GM18505 (cell line): ENCODE data around the gene PPM1H.
"Not testable (repeated sequence)": the region's sequence is repeated elsewhere in the genome, so short reads cannot be mapped to it uniquely, and the experiment has no call there.

ENCODE experiments used
- ATAC-seq: cut with Tn5 transposase; IDR thresholded peaks from one replicate; pipeline ENCODE4 v1.9.1; 2021; ENCODE audit not compliant: unreplicated experiment
- POLR2A ChIP-seq: IDR thresholded peaks from 4 replicates; pipeline ENCODE4 v1.6.1; 2011; ENCODE audit warnings: borderline replicate concordance; ENCODE audit not compliant: insufficient read depth, insufficient read length; ENCODE audit errors: extremely low read depth

The PPM1H gene

DNA sequence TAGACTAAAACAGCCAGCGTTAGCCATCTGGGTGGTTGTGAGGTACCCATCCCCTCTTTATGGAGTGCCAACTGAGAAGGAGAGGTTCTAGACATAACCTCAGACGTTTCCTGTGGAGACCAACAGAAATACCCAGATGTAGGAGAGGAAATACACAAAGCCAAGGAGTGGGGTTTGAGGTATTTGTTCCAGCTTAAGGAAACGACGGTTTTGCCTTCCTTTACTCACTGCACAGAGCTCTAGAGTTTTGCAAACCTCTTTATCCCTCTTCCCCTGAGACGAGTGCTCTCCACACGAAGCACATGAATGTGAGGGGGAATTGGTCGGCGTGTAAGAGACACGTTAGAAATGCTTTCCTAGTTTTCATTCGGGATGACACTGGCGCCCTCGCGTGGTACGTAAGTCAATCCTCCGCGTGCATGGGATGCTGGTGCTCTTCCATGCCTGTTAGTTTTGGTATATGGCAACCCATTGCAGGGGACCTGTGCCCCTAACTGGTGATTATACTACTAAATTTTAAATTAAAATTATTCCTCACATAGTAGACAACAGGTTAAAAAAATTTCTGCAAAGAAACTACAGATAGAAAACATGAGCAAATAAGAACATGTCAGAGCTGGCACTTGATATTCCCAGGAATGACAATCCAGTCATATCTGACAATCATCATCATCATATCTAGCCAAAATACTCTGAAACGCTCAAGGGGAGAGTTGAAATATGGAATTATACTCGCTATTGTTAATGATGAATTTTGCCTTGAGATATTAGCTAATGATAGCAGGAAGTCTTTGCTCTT is 121.7 kb downstream of the PPM1H start:
- peak; percentile 71 for ATAC-seq
- no peak for TF ChIP-seq POLR2A

DNA sequence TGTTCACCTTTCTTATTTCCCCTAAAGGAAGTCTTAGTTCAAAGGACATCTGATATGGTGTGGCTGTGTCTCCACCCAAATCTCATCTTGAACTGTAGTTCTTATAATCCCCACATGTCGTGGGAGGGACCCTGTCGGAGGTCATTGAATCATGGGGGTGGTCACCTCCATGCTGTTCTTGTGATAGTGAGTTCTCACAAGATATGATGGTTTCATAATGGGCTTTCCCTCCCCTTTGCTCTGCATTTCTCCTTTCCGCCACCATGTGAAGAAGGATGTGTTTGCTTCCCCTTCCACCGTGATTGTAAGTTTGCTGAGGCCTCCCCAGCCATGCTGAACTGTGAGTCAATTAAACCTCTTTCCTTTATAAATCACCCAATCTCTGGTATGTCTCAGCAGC is 123.5 kb downstream of the PPM1H start:
- not testable (repeated sequence) for ATAC-seq

DNA sequence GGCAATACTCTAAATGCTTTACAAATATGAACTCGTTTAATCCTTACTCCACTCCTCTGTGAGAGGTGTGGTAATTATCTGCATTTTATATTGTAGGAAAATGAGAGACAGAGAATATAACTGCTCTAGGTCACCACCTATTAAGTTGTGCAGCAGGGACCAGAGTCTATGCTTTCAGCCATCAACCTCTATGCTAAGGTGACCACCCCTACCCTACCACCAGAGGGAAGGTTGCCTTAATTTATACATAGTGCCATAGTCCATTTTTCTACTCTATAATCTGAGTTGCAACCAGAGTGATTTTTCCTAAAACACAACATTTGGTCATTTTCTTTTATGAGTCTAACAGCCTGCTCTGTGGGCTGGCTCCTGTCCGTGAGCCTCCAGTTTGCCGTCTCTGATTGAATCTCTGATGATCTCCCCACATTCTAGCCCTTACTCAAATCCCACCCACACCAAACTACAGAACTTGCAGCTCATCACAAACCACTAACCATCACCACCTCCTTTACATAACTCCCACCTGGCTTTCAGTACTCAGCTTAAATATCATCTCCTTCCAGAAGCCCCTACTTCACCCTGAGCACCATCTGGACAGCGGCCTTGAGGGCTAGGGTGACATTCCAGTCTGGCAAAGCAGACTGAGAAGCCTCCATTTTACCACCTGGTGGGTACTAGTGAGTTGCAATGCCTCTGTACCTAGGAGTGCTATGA is 126.6 kb downstream of the PPM1H start:
- no peak for TF ChIP-seq POLR2A
- ATAC-seq, result peak; percentile 56

DNA sequence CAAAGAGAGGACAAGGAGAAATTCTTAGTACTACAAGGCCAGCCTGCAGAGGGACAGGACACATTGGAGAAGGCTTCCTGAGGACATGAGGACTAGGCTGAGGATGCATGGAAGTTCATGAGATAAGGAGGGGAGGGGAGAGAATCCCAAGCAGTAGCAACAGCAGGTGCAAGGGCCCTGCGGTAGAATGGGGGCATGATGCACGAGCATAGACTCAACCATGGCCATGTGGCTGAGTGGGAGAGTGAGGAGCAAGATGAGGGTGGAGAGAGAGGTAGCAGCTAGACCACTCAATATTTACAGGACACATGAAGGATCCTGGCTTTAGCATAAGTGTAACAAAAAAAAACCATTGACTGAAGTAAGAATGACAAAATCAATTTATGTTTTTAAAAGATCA is 128.1 kb downstream of the PPM1H start:
- no peak for ATAC-seq
- no peak for TF ChIP-seq POLR2A

DNA sequence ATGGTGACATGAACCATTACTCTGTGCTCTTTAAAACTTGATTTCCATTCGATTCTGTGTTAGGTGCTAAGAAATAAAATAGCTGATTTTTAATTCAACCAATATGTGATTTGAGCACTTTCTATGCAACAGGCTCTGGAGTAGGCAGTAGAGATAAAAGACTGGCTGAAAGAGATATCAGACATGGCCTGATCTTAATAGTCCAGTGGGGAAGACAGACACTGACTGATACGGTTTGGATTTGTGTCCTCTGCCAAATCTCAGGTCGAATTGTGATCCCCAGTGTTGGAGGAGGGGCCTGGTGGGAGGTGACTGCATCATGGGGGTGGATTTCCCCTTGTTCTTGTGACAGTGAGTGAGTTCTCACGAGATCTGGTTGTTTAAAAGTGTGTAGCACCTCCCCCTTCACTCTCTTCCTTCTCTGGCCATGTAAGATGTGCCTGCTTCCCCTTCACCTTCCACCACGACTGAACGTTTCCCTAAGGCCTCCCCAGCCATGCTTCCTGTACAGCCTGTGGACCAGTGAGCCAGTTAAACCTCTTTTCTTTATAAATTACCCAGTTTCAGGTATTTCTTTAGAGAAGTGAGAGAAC is 128.6 kb downstream of the PPM1H start:
- no peak for ATAC-seq
- no peak for TF ChIP-seq POLR2A

DNA sequence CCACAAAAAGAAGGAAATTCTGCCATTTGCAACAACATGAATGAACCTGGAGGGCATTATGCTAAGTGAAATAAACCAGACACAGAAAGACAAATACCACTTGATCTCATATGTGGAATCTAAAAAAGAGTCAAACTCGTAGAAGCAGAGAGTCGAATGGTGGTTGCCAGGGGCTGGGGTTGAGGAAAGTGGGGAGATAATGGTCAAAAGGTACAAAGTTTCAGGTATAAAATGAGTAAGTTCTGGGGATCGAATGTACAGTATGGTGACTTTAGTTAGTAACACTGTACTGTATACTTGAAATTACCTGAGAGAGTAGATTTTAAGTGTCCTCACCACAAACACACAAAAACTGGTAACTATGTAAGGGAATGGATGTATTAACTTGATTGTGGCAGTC is 129.4 kb downstream of the PPM1H start:
- TF ChIP-seq POLR2A, result no peak
- no peak for ATAC-seq

DNA sequence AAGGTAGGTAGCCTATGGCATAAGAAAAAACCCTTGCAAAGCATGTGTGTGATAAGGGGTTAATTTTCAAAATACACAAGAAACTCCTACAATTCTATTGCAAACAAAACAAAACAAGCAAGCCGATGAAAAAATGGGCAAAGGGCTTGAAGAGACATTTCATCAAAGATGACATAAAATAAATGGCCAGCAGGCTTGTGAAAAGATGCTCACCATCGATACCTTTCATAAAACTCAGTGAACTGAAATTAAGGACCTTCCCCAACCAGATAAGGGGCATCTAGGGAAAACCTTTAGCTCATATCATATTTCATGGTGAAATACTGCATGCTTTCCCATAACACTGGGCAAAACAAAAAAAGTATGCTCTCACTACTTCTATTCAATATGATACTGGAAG is 131.2 kb downstream of the PPM1H start:
- no peak for TF ChIP-seq POLR2A
- ATAC-seq, result no peak

DNA sequence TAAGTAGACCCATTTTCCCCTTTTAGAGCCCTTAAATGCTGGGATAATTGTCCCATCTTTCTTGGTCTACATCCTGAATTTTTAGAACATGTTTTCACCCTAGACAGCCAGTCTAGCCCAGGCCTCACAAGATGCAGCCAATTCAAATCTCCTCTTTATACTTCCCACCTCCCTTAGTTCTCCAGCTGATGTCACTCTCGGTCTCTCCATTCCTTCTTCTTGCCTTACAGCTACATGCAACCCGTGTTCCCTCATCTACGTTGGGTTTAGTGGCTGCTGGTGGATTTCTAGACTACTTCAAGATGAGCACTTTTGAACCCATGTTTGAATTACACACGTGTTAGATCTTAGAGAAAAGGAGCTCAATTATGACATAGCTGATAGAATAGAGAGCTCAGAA is 132.0 kb downstream of the PPM1H start:
- TF ChIP-seq POLR2A, result no peak
- ATAC-seq, result no peak

DNA sequence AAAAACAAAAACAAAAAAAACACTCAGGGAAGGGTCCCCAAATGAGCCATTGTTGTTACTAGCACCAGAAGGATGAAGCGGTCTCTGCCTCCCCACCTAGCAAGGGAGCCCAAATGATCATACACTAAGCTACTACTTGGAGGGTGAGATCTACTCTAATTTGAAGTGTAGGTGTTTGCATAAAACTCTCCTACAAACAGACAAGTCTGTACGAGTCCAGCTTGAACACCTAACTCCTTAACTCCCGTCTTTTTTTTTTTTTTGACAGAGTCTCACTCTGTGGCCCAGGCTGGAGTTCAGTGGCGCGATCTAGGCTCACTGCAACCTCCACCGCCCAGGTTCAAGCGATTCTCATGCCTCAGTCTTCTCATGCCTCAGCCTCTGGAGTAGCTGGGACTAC is 132.6 kb downstream of the PPM1H start:
- ATAC-seq, result no peak
- TF ChIP-seq POLR2A, result no peak

DNA sequence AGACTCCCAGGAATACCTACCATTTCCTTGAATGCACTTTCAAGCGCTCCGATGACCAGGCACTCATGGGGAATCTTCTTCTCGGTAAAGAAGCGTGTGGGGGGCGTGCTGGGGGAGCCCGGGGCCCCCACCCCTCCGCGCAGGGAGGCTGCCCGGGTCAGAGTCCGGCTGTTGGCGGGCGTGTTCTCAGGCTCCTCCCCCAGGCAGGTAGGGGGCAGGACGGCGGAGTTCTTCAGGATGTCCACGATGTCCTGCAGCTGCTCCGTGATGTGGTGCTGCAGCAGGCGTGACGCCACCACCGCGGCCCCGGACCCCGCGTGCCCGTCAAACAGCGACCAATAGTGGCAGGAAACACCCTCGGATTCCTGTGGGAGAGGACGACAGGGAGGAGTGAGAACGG is 133.2 kb downstream of the PPM1H start:
- no peak for TF ChIP-seq POLR2A
- ATAC-seq, result no peak

DNA sequence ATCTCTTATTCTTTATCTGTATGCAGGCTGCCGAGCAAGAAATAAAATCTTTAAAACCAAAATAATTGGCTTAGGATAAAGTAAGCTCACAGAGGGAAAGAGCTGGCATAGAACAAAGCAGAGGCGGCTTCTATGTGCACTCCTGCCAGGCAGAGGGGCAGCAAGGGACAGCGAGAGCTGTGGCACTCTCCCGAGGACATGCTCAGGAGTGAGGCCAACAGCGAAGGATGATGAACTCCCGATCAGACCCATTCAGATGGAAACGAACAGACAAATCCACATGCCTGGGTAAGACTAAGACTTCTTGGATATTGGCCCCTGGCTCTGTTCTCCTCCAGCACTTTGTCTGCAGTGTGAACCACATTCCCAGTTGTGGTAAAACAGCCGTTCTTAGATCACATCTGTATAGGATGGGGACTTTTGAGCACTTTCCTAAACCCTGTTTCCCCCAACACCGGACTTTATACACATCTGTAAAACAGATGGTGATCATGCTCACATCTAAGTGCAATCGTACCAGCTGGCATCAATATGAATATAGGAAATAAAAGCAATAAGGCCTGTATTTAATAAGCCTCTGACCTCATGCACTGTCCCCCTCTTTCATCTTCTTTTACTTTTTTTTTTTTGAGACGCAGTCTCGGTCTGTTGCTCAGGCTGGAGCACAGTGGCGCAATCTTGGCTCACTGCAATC is 134.1 kb downstream of the PPM1H start:
- no peak for ATAC-seq
- no peak for TF ChIP-seq POLR2A

DNA sequence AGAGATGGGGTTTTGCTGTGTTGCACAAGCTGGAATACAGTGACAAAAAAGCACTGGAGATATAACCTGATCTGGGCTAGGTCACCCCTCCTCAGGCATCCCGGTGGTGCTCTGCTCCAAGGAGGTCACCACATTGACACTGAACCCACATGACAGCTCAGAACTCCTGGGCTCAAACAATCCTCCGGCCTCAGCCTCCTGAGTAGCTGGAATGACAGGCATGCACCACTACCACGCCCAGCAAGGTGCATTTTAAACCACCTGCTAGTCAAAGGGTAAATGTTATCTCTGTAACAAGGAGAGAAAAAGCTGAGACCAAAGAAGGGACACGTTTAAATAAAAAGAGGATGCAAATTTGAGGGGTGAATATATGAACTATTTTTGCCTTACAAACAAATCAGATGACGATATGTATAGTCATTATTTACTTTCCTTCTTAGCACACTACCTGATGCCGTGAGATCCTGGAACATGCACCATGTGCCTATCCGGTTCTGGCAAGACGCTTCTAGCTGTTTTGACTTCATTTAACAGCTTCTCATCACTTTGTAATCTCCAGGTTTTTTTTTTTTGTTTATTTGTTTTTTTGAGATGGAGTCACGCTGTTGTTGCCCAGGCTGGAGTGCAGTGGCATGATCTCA is 135.1 kb downstream of the PPM1H start:
- no peak for TF ChIP-seq POLR2A
- ATAC-seq, result peak; percentile 51

DNA sequence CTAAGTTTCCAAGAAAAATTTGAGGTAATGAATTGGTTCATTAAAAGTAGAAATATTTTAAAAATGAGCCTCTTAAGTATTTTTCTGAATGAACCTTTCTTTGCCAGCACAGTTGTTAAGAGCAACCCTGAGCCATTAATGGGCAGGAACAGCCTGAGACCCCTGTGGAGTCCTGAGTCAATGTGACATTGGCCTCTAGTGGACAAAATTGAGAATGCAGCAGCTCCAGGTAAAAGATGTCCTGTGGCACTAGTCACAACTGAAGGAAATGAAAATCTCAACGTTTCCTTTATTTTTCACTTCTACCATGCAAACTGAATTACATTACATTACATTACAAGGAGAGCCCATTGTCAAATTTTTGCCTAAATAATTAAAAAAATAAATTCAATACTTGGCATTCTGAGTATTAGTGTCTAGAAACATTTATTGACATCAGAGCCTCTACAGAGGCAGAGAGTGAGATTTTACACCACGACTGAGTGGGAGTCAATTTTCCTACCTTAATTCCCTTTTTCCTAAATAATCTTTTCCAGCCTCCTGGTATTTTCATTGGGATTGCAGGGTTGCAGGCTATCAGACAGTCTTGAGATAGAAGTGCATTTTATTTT is 135.7 kb downstream of the PPM1H start:
- no peak for TF ChIP-seq POLR2A
- peak; percentile 79 for ATAC-seq

DNA sequence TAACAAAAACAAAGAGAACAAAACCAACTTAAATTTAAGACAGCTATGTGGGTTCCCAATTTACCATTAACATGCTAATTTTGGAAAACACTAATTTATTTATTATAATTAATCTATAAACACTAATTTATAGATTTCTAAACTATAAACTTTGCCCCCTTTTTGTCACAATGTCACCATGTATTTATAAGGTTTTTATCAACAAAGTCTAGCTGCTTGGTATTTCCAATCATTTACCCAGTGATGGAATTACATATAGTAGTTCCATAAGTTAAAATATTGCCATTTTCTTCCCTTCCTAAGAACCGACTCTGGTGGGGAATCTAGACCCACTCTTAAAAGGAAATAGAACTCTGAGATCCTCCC is 140.7 kb downstream of the PPM1H start:
- no peak for TF ChIP-seq POLR2A
- ATAC-seq, result no peak
